Gastroesophageal sphincter (tissue), 4 donors: ENCODE data around the gene SERPINE1. TPM values are rescaled to one million over a fixed set of nuclear protein-coding genes. Genes with fewer than 3 reads are reported as not detected.

Source experiments
- ATAC-seq: fragments of 150-250 bp; one replicate; pipeline ENCODE4 v1.9.1; 2016; ENCODE audit warnings: mild to moderate bottlenecking, moderate library complexity
- H3K27ac ChIP-seq, 4 donors: fragments of 200-600 bp; sonication (generic) in 3 of 4; 1 replicate in 3 of 4; 2 replicates in 1 of 4; pipeline ENCODE4 v1.5.1; 2016 to 2019
- H3K27me3 ChIP-seq: fragments of 200-600 bp; sonication (generic); one replicate; pipeline ENCODE4 v1.5.1; 2019
- H3K36me3 ChIP-seq, 2 donors: fragments of 200-600 bp; sonication (generic); one replicate each; pipeline ENCODE4 v1.5.1; 2019; ENCODE audit warnings: control low read depth in 1 of 2
- H3K4me1 ChIP-seq, 3 donors: fragments of 200-600 bp; sonication (generic); 1 replicate in 2 of 3; 2 replicates in 1 of 3; pipeline ENCODE4 v1.5.1; 2016 to 2019; ENCODE audit warnings: control low read depth in 2 of 3
- H3K4me3 ChIP-seq, 2 donors: fragments of 200-600 bp; sonication (generic); one replicate each; pipeline ENCODE4 v1.5.1; 2019; ENCODE audit warnings: mild to moderate bottlenecking in 1 of 2, moderate library complexity in 1 of 2
- H3K9me3 ChIP-seq, 3 donors: fragments of 200-600 bp; sonication (generic); one replicate each; pipeline ENCODE4 v1.5.1; 2017 to 2019; ENCODE audit warnings: control low read depth in 2 of 3
- CTCF ChIP-seq, 4 experiments: fragments of 200-600 bp in 2 of 4; fragments of 450-650 bp in 2 of 4; sonication (generic) in 1 of 4; IDR thresholded peaks; one replicate each; pipeline ENCODE4 v1.5.1; 2017 to 2019; ENCODE audit warnings: antibody characterized with exemption in 4 of 4, mild to moderate bottlenecking in 2 of 4, moderate library complexity in 2 of 4
- EP300 ChIP-seq: sonication (generic); formaldehyde crosslinking; IDR thresholded peaks from one replicate; pipeline ENCODE4 v1.6.1; 2017; ENCODE audit warnings: antibody characterized with exemption, mild to moderate bottlenecking
- POLR2A ChIP-seq, 2 donors: fragments of 450-650 bp; IDR thresholded peaks; one replicate each; pipeline ENCODE4 v1.6.1; 2017; ENCODE audit warnings: antibody characterized with exemption in 2 of 2, mild to moderate bottlenecking in 2 of 2, moderate library complexity in 1 of 2
- POLR2AphosphoS5 ChIP-seq: sonication (generic); formaldehyde crosslinking; IDR thresholded peaks from one replicate; pipeline ENCODE4 v1.6.1; 2017; ENCODE audit warnings: antibody characterized with exemption
- WGBS, 2 donors: methylation state at CpG; one replicate each; pipeline ENCODE4 v1.1.5; 2018; ENCODE audit warnings: low coverage in 1 of 2; 5-methylcytosine and 5-hydroxymethylcytosine counted together
- total RNA-seq, 4 donors: library from RNA; depleted of rRNA; stranded (reverse); fragments of >200 nt; gene quantifications; one replicate each; pipeline ENCODE4 v1.1.0, GENCODE V29; 2016

The SERPINE1 gene
- total RNA-seq, 4 donors from 2014 or later = 5.4 to 75.3 (median 19.6) TPM

GRCh38 chr7:101106386-101106785 is 20.5 kb upstream of the SERPINE1 start:
- no peak overlapping the region for H3K27ac ChIP-seq
- ATAC-seq = no peak
- H3K4me3 ChIP-seq = no peak overlapping the region
- TF ChIP-seq POLR2AphosphoS5 (no peak), EP300 (no peak), POLR2A (IDR thresholded peaks at IDR 0.05) (no peak), CTCF (IDR thresholded peaks at IDR 0.05) (no peak)
- H3K27me3 ChIP-seq = no peaks in the 10 kb centered on the region
- WGBS, 2 donors = 78 to 89% methylated on average over 4 to 5 of the region's 7 CpGs
- H3K9me3 ChIP-seq = no peaks in the 10 kb centered on the region
- H3K4me1 ChIP-seq = peaks cover 0 to 16% (median 0%) of the 10 kb centered on the region in 3 donors
- H3K36me3 ChIP-seq = no peaks in the 10 kb centered on the region

GRCh38 chr7:101108330-101108857 is 18.5 kb upstream of the SERPINE1 start:
- H3K4me1 ChIP-seq = peaks cover 0 to 22% (median 0%) of the 10 kb centered on the region in 3 donors
- H3K27me3 ChIP-seq = no peaks in the 10 kb centered on the region
- no peaks in the 10 kb centered on the region for H3K36me3 ChIP-seq
- peak; percentile 75 for ATAC-seq
- no peaks in the 10 kb centered on the region for H3K9me3 ChIP-seq
- TF ChIP-seq EP300 = no peak
- TF ChIP-seq POLR2AphosphoS5 = peak; percentile 23
- 40 to 42% methylated on average over 4 to 11 of the region's 16 CpGs for WGBS, 2 donors
- no peak overlapping the region for H3K4me3 ChIP-seq
- H3K27ac ChIP-seq = peak overlapping the region in 3 of 4 donors; percentile 7 to 52 (median 11)

GRCh38 chr7:101108961-101109360 is 17.9 kb upstream of the SERPINE1 start:
- TF ChIP-seq EP300 (no peak), CTCF (IDR thresholded peaks at IDR 0.05) (no peak), POLR2AphosphoS5 (no peak), POLR2A (IDR thresholded peaks at IDR 0.05) (no peak)
- H3K9me3 ChIP-seq = no peaks in the 10 kb centered on the region
- ATAC-seq = no peak
- no peaks in the 10 kb centered on the region for H3K27me3 ChIP-seq
- no peak overlapping the region for H3K4me3 ChIP-seq
- WGBS, 2 donors = 94% methylated on average over 3 of the region's 7 CpGs; no CpG with 5 or more reads in 1 of the 2 donors
- no peaks in the 10 kb centered on the region for H3K36me3 ChIP-seq
- H3K27ac ChIP-seq = peak overlapping the region in 3 of 4 donors; percentile 7 to 52 (median 11)
- H3K4me1 ChIP-seq = peaks cover 0 to 22% (median 0%) of the 10 kb centered on the region in 3 donors

- Histone ChIP-seq H3K36me3 (no peaks in the 10 kb centered on the region), H3K4me1 (peaks cover 0 to 22% (median 0%) of the 10 kb centered on the region in 3 donors), H3K27ac (no peak overlapping the region), H3K4me3 (no peak overlapping the region), H3K27me3 (no peaks in the 10 kb centered on the region), H3K9me3 (no peaks in the 10 kb centered on the region)
- 67 to 100% methylated on average over 2 to 3 of the region's 6 CpGs for WGBS, 2 donors
- ATAC-seq = no peak
- TF ChIP-seq CTCF (IDR thresholded peaks at IDR 0.05) = no peak
- no peak for TF ChIP-seq EP300
- TF ChIP-seq POLR2AphosphoS5 = no peak
- no peak for TF ChIP-seq POLR2A (IDR thresholded peaks at IDR 0.05)
Measured at GRCh38 chr7:101109368-101109767, 17.5 kb upstream of the SERPINE1 start.

GRCh38 chr7:101111261-101111660 is 15.6 kb upstream of the SERPINE1 start:
- Histone ChIP-seq H3K4me3 (no peak overlapping the region), H3K4me1 (peaks cover 0 to 22% (median 0%) of the 10 kb centered on the region in 3 donors), H3K27ac (peak overlapping the region in 3 of 4 donors; percentile 59 to 66 (median 63)), H3K9me3 (no peaks in the 10 kb centered on the region), H3K27me3 (no peaks in the 10 kb centered on the region), H3K36me3 (no peaks in the 10 kb centered on the region)
- ATAC-seq = no peak
- TF ChIP-seq EP300 = no peak
- TF ChIP-seq POLR2A (IDR thresholded peaks at IDR 0.05) = no peak
- TF ChIP-seq CTCF (IDR thresholded peaks at IDR 0.05) = no peak
- TF ChIP-seq POLR2AphosphoS5 = no peak
- WGBS, 2 donors = 80 to 88% methylated on average over 1 to 3 of the region's 5 CpGs
